ENCODE measurements around the gene NACC2. TPM values are rescaled to one million over a fixed set of nuclear protein-coding genes. Genes with fewer than 3 reads are reported as not detected.
A peak's percentile ranks its signal among the peaks of the same experiment; 100 is the strongest.

The NACC2 gene
- total and polyA plus RNA-seq, 9 of the 15 experiments (the other 6 are each of a cell fraction or from before 2014, with no cell fraction given), result 0.70 to 25.1 (median 5.6) TPM

DNA sequence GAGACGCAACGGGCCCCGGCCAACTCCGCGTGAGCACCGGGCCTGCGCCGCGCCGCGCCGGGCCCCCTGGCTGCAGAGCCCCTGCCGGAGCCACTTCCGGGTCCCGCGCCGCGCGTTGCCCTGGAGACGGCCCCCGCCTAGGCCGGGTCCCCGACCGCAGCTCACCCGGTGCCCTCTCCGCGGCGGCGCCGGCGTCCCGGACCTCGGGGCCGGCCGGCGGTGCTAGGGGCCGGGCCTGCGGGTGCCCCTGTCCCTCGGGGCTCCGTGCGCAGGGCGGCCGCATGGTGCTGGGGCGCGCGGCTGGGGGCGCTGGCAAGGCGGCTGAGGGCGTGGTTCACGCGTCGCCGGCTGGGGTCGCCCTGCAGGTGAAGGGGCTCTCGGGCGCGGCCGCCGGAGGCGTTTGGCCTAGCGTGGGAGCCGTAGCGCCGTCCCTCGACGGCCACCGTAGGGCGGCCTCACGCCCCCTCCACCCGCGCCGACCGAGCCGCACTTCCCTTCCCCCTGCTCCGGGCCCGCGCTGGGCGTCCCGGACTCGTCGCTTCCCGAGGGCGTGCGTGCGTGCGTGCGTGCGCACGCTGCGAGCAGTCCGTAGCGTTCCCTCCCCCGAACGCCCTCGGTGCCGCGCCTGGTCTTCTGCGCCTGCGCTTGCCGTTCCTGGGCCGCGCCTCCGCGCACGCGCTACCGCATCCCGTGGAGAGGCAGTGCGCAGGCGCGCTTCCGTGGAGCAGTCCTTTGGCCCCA lies 23.4 kb upstream of the NACC2 start, which contains the start of gene TMEM250 (continued):
- TF ChIP-seq, protein P1, sequence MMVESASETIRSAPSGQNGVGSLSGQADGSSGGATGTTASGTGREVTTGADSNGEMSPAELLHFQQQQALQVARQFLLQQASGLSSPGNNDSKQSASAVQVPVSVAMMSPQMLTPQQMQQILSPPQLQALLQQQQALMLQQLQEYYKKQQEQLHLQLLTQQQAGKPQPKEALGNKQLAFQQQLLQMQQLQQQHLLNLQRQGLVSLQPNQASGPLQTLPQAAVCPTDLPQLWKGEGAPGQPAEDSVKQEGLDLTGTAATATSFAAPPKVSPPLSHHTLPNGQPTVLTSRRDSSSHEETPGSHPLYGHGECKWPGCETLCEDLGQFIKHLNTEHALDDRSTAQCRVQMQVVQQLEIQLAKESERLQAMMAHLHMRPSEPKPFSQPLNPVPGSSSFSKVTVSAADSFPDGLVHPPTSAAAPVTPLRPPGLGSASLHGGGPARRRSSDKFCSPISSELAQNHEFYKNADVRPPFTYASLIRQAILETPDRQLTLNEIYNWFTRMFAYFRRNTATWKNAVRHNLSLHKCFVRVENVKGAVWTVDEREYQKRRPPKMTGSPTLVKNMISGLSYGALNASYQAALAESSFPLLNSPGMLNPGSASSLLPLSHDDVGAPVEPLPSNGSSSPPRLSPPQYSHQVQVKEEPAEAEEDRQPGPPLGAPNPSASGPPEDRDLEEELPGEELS (CRISPR knock-in tag; IDR thresholded peaks at IDR 0.05; ENCODE audit: borderline replicate concordance), result no peak
- TF ChIP-seq, protein P2, sequence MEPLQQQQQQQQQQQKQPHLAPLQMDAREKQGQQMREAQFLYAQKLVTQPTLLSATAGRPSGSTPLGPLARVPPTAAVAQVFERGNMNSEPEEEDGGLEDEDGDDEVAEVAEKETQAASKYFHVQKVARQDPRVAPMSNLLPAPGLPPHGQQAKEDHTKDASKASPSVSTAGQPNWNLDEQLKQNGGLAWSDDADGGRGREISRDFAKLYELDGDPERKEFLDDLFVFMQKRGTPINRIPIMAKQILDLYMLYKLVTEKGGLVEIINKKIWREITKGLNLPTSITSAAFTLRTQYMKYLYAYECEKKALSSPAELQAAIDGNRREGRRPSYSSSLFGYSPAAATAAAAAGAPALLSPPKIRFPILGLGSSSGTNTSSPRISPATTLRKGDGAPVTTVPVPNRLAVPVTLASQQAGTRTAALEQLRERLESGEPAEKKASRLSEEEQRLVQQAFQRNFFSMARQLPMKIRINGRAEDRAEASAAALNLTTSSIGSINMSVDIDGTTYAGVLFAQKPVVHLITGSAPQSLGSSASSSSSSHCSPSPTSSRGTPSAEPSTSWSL (CRISPR knock-in tag; IDR thresholded peaks at IDR 0.05; ENCODE audit: borderline replicate concordance), result no peak
- TF ChIP-seq, protein P3, sequence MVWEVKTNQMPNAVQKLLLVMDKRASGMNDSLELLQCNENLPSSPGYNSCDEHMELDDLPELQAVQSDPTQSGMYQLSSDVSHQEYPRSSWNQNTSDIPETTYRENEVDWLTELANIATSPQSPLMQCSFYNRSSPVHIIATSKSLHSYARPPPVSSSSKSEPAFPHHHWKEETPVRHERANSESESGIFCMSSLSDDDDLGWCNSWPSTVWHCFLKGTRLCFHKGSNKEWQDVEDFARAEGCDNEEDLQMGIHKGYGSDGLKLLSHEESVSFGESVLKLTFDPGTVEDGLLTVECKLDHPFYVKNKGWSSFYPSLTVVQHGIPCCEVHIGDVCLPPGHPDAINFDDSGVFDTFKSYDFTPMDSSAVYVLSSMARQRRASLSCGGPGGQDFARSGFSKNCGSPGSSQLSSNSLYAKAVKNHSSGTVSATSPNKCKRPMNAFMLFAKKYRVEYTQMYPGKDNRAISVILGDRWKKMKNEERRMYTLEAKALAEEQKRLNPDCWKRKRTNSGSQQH (CRISPR knock-in tag; IDR thresholded peaks at IDR 0.05), result no peak
- TF ChIP-seq MEIS2 (IDR thresholded peaks at IDR 0.05; ENCODE audit: partially characterized antibody) (peak; percentile 99), KAT2B (IDR thresholded peaks at IDR 0.05; ENCODE audit: low read depth, low read length) (no peak), BRF1 (IDR thresholded peaks at IDR 0.05; ENCODE audit: borderline replicate concordance, extremely low read depth, insufficient read length) (no peak), ZFP36 (IDR thresholded peaks at IDR 0.05; ENCODE audit: low read depth, low read length, partially characterized antibody) (no peak), RBM14 (IDR thresholded peaks at IDR 0.05; ENCODE audit: borderline replicate concordance, insufficient read depth, low read depth, low read length) (no peak), RBBP5 (IDR thresholded peaks at IDR 0.05; ENCODE audit: borderline replicate concordance, insufficient read depth, low read length, poor library complexity, severe bottlenecking) (peak; percentile 73), ZNF561 (CRISPR knock-in tag; conservative IDR thresholded peaks at IDR 0.05) (no peak), NCOA1 (IDR thresholded peaks at IDR 0.05; ENCODE audit: low read depth) (no peak), GTF2E2 (tag; IDR thresholded peaks at IDR 0.05) (no peak), MTF1 (CRISPR knock-in tag; IDR thresholded peaks at IDR 0.05; ENCODE audit: borderline replicate concordance) (no peak; the same call in 1 of the 2 replicates)
- TF ChIP-seq, protein P4, sequence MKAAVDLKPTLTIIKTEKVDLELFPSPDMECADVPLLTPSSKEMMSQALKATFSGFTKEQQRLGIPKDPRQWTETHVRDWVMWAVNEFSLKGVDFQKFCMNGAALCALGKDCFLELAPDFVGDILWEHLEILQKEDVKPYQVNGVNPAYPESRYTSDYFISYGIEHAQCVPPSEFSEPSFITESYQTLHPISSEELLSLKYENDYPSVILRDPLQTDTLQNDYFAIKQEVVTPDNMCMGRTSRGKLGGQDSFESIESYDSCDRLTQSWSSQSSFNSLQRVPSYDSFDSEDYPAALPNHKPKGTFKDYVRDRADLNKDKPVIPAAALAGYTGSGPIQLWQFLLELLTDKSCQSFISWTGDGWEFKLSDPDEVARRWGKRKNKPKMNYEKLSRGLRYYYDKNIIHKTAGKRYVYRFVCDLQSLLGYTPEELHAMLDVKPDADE (conservative IDR thresholded peaks at IDR 0.05; ENCODE audit: control insufficient read depth, low read depth, low read length), result peak; percentile 31; the same call in 1 of the 2 replicates
- TF ChIP-seq, protein P5, sequence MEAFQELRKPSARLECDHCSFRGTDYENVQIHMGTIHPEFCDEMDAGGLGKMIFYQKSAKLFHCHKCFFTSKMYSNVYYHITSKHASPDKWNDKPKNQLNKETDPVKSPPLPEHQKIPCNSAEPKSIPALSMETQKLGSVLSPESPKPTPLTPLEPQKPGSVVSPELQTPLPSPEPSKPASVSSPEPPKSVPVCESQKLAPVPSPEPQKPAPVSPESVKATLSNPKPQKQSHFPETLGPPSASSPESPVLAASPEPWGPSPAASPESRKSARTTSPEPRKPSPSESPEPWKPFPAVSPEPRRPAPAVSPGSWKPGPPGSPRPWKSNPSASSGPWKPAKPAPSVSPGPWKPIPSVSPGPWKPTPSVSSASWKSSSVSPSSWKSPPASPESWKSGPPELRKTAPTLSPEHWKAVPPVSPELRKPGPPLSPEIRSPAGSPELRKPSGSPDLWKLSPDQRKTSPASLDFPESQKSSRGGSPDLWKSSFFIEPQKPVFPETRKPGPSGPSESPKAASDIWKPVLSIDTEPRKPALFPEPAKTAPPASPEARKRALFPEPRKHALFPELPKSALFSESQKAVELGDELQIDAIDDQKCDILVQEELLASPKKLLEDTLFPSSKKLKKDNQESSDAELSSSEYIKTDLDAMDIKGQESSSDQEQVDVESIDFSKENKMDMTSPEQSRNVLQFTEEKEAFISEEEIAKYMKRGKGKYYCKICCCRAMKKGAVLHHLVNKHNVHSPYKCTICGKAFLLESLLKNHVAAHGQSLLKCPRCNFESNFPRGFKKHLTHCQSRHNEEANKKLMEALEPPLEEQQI (IDR thresholded peaks at IDR 0.05), result no peak
- TF ChIP-seq, protein P6, sequence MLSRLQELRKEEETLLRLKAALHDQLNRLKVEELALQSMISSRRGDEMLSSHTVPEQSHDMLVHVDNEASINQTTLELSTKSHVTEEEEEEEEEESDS (CRISPR knock-in tag; IDR thresholded peaks at IDR 0.05), result no peak

All from K562 (cell line).